IMR-90 (cell line): ENCODE data around the gene RFT1. TPM values are rescaled to one million over a fixed set of nuclear protein-coding genes. Genes with fewer than 3 reads are reported as not detected.
A peak's percentile ranks its signal among the peaks of the same experiment; 100 is the strongest.

Source experiments
- ATAC-seq: fragments of 200-7000 bp; cut with Tn5 transposase; 2 replicates; pipeline ENCODE4 v1.9.1; 2020; ENCODE audit warnings: low read depth, mild to moderate bottlenecking, moderate library complexity
- BruUV-seq: library from RNA; stranded (reverse); fragments of 400-500 nt; replicated peaks from 2 replicates; lab custom pipeline; 2021; lab: Mats Ljungman, UMichigan
- CTCF ChIA-PET: fragments of 300-600 bp; formaldehyde crosslinking; extraction: SDS; loops from one replicate; lab custom pipeline; 2021; ENCODE audit warnings: antibody characterized with exemption; lab: Yijun Ruan, JAX
- POLR2A ChIA-PET: fragments of 300-600 bp; sonication (Branson Sonifier 250); formaldehyde crosslinking; loops from one replicate; lab custom pipeline; 2022; ENCODE audit warnings: antibody characterized with exemption; ENCODE audit not compliant: unreplicated experiment; lab: Charles Lee
- DNase-seq: peaks from one replicate; pipeline ENCODE4 v3.0.0; 2013
- H2AFZ ChIP-seq: replicated peaks from 2 replicates; pipeline ENCODE3; 2013; ENCODE audit warnings: low read length, mild to moderate bottlenecking; ENCODE audit not compliant: poor library complexity
- H2AK5ac ChIP-seq: 2 replicates; pipeline ENCODE4 v1.6.1; 2013; ENCODE audit warnings: low read depth, low read length, inconsistent platforms
- H2AK9ac ChIP-seq: replicated peaks from 2 replicates; pipeline ENCODE3; 2013; ENCODE audit warnings: mild to moderate bottlenecking, low read depth, low read length, moderate library complexity; ENCODE audit not compliant: poor library complexity
- H2BK120ac ChIP-seq: 2 replicates; pipeline ENCODE4 v1.6.1; 2013; ENCODE audit warnings: low read depth, low read length, inconsistent platforms
- H2BK15ac ChIP-seq: 3 replicates; pipeline ENCODE4 v1.6.1; 2013; ENCODE audit warnings: low read depth, low read length, inconsistent platforms
- H2BK20ac ChIP-seq: 2 replicates; pipeline ENCODE4 v1.6.1; 2013; ENCODE audit warnings: low read depth, mild to moderate bottlenecking, inconsistent platforms, low read length, moderate library complexity
- H2BK5ac ChIP-seq: 2 replicates; pipeline ENCODE4 v1.6.1; 2013; ENCODE audit warnings: mild to moderate bottlenecking, low read depth, low read length, inconsistent platforms; ENCODE audit not compliant: poor library complexity, severe bottlenecking
- H3K14ac ChIP-seq: replicated peaks from 2 replicates; pipeline ENCODE4 v1.6.1; 2013; ENCODE audit warnings: low read depth, low read length, inconsistent platforms
- H3K18ac ChIP-seq: 2 replicates; pipeline ENCODE4 v1.6.1; 2013; ENCODE audit warnings: low read depth, low read length, control low read depth
- H3K23ac ChIP-seq: 2 replicates; pipeline ENCODE4 v1.6.1; 2013; ENCODE audit warnings: low read depth, low read length, inconsistent platforms
- H3K27ac ChIP-seq: 2 replicates; pipeline ENCODE4 v1.5.1; 2013; ENCODE audit warnings: mild to moderate bottlenecking, control low read depth, low read length; ENCODE audit not compliant: insufficient read depth
- H3K27me3 ChIP-seq: 2 replicates; pipeline ENCODE4 v1.6.1; 2013; ENCODE audit warnings: low read length; ENCODE audit not compliant: control insufficient read depth, insufficient read depth
- H3K36me3 ChIP-seq: 2 replicates; pipeline ENCODE4 v1.6.1; 2013; ENCODE audit warnings: low read length, mixed read lengths; ENCODE audit not compliant: control insufficient read depth, insufficient read depth
- H3K4ac ChIP-seq: 2 replicates; pipeline ENCODE4 v1.6.1; 2013; ENCODE audit warnings: low read depth, low read length, inconsistent platforms
- H3K4me1 ChIP-seq: 2 replicates; pipeline ENCODE4 v1.6.1; 2013; ENCODE audit warnings: low read length, mixed read lengths; ENCODE audit not compliant: control insufficient read depth, insufficient read depth
- H3K4me2 ChIP-seq: 2 replicates; pipeline ENCODE4 v1.6.1; 2013; ENCODE audit warnings: low read depth, mild to moderate bottlenecking, control low read depth, low read length, moderate library complexity
- H3K4me3 ChIP-seq: 2 replicates; pipeline ENCODE4 v1.5.1; 2013; ENCODE audit warnings: low read depth, mild to moderate bottlenecking, control low read depth, low read length, moderate library complexity; ENCODE audit not compliant: insufficient read depth
- H3K56ac ChIP-seq: 2 replicates; pipeline ENCODE4 v1.6.1; 2013; ENCODE audit warnings: low read length, inconsistent platforms; ENCODE audit not compliant: insufficient read depth; ENCODE audit errors: extremely low read depth
- H3K79me1 ChIP-seq, 2 experiments: 2 replicates each; pipeline ENCODE4 v1.6.1; 2013; ENCODE audit warnings: low read length in 2 of 2, inconsistent platforms in 1 of 2, low read depth in 1 of 2
- H3K9ac ChIP-seq: 2 replicates; pipeline ENCODE4 v1.6.1; 2013; ENCODE audit warnings: low read depth, low read length, control low read depth
- H3K9me1 ChIP-seq: 2 replicates; pipeline ENCODE4 v1.6.1; 2013; ENCODE audit warnings: low read length, inconsistent platforms; ENCODE audit not compliant: insufficient read depth
- H3K9me3 ChIP-seq: 2 replicates; pipeline ENCODE4 v1.6.1; 2013; ENCODE audit warnings: low read length; ENCODE audit not compliant: control insufficient read depth, insufficient read depth
- H4K20me1 ChIP-seq: 2 replicates; pipeline ENCODE4 v1.6.1; 2013; ENCODE audit warnings: low read length, inconsistent platforms; ENCODE audit not compliant: insufficient read depth
- H4K5ac ChIP-seq: 2 replicates; pipeline ENCODE4 v1.6.1; 2013; ENCODE audit warnings: mild to moderate bottlenecking, low read depth, low read length, control low read depth
- H4K8ac ChIP-seq, 2 experiments: 2 replicates each; pipeline ENCODE4 v1.6.1; 2013; ENCODE audit warnings: low read depth in 2 of 2, low read length in 2 of 2, control low read depth in 1 of 2, inconsistent platforms in 1 of 2
- H4K91ac ChIP-seq: 2 replicates; pipeline ENCODE4 v1.6.1; 2013; ENCODE audit warnings: low read depth, low read length, inconsistent platforms; ENCODE audit not compliant: insufficient read depth
- CEBPB ChIP-seq: IDR thresholded peaks from 2 replicates; pipeline ENCODE4 v1.6.1; 2012; ENCODE audit warnings: low read depth, low read length, improper control_type of control experiment
- MXI1 ChIP-seq: IDR thresholded peaks from 2 replicates; pipeline ENCODE4 v1.6.1; 2012; ENCODE audit warnings: low read depth, mild to moderate bottlenecking, low read length, moderate library complexity, borderline replicate concordance
- RAD21 ChIP-seq: IDR thresholded peaks from 2 replicates; pipeline ENCODE4 v1.6.1; 2012; ENCODE audit warnings: low read length, improper control_type of control experiment
- RFX5 ChIP-seq: IDR thresholded peaks from 2 replicates; pipeline ENCODE4 v1.8.0; 2012; ENCODE audit warnings: low read depth, mild to moderate bottlenecking, low read length, moderate library complexity
- SMC3 ChIP-seq: fragments of 150-350 bp; IDR thresholded peaks from 2 replicates; pipeline ENCODE4 v1.6.1; 2016; ENCODE audit warnings: low read depth, mild to moderate bottlenecking, antibody characterized with exemption, low read length, moderate library complexity
- dilution Hi-C: fragments of 300-500 bp; cut with HindIII; formaldehyde crosslinking; loops from one replicate; pipeline ENCODE4 v1.14.3; 2018; ENCODE audit warnings: low sequenced_read_pairs; ENCODE audit not compliant: unreplicated experiment
- in situ Hi-C: fragments of 300-500 bp; cut with MboI; formaldehyde crosslinking; loops from 3 replicates; pipeline ENCODE4 v1.14.3; 2019; ENCODE audit warnings: low sequenced_read_pairs, inconsistent platforms, mixed read lengths
- intact Hi-C: fragments of 100-400 bp; cut with micrococcal nuclease; formaldehyde crosslinking; loops from 2 replicates; pipeline ENCODE4 v1.10.0; 2022
- polyA plus RNA-seq, 3 experiments: library from polyadenylated mRNA; depleted of rRNA; stranded (reverse); fragments of >200 nt; gene quantifications; 2 replicates each; pipeline ENCODE4 v1.2.3, GENCODE V29; 2012; ENCODE audit warnings: low replicate concordance in 1 of 3
- total RNA-seq: library from RNA; depleted of rRNA; stranded (reverse); fragments of >200 nt; gene quantifications from 2 replicates; pipeline ENCODE4 v1.2.3, GENCODE V29; 2012

RFT1 gene
- total and polyA plus RNA-seq, 2 of the 4 experiments (the other 2 are of a cell fraction), result 14.5 to 23.5 TPM

GRCh38 chr3:53040351-53040820, 89.8 kb downstream of the RFT1 start:
- dilution Hi-C loops, result no loop called here
- no peaks in the 10 kb centered on the region for H3K4me1 ChIP-seq
- H4K20me1 ChIP-seq, result no peaks in the 10 kb centered on the region; the same call in 1 of the 2 replicates
- no peak overlapping the region for H4K8ac ChIP-seq
- ChIA-PET CTCF (no interaction called here), POLR2A (no interaction called here)
- no TSS peak for BruUV-seq
- H3K27me3 ChIP-seq, result no peaks in the 10 kb centered on the region; the same call in 1 of the 2 replicates
- H2BK120ac ChIP-seq, result no peak overlapping the region
- H3K4me3 ChIP-seq, result no peak overlapping the region
- no peak overlapping the region for H3K4me2 ChIP-seq
- no peak overlapping the region for H3K56ac ChIP-seq
- H3K14ac ChIP-seq, result no peak overlapping the region
- H2BK15ac ChIP-seq, result no peak overlapping the region
- H2AK5ac ChIP-seq, result no peak overlapping the region
- intact Hi-C loops, result no loop called here
- no peak overlapping the region for H2AK9ac ChIP-seq
- H2AFZ ChIP-seq, result no peak overlapping the region
- peaks cover 10% of the 10 kb centered on the region in 2 experiments; a peak in 2 of 4 replicates for H3K79me1 ChIP-seq
- DNase-seq (peak; percentile 18), ATAC-seq (no peak)
- H3K9me3 ChIP-seq, result no peaks in the 10 kb centered on the region
- no peak overlapping the region for H3K9ac ChIP-seq
- in situ Hi-C loops, result no loop called here
- no peak overlapping the region for H2BK5ac ChIP-seq
- H3K23ac ChIP-seq, result no peak overlapping the region; the same call in 1 of the 2 replicates
- no peak overlapping the region for H3K4ac ChIP-seq
- no peak overlapping the region for H3K18ac ChIP-seq
- H3K27ac ChIP-seq, result no peak overlapping the region
- H4K5ac ChIP-seq, result no peak overlapping the region
- H3K36me3 ChIP-seq, result no peaks in the 10 kb centered on the region
- no peak overlapping the region for H4K91ac ChIP-seq
- TF ChIP-seq SMC3 (no peak), CEBPB (no peak), MXI1 (no peak), RFX5 (no peak), RAD21 (no peak)
- no peak overlapping the region for H2BK20ac ChIP-seq
- no peaks in the 10 kb centered on the region for H3K9me1 ChIP-seq
